Liver (tissue), 9 donors: ENCODE results near the gene PPP1R18. TPM values are rescaled to one million over a fixed set of nuclear protein-coding genes. Genes with fewer than 3 reads are reported as not detected.

ENCODE experiments used
- DNase-seq: peaks from one replicate; pipeline ENCODE4 v3.0.0-alpha.2; 2017; ENCODE audit warnings: low spot score
- H3K27ac ChIP-seq, 2 donors: one replicate each; pipeline ENCODE4 v1.7.0; 2013; ENCODE audit warnings: inconsistent platforms in 2 of 2, low read length in 2 of 2, control low read depth in 1 of 2, low read depth in 1 of 2, mild to moderate bottlenecking in 1 of 2
- H3K27me3 ChIP-seq, 4 donors: one replicate each; pipeline versions ENCODE4 v1.6.1 to v1.7.0; 2013; ENCODE audit warnings: low read length in 3 of 4, inconsistent platforms in 1 of 4, mild to moderate bottlenecking in 1 of 4, moderate library complexity in 1 of 4; ENCODE audit not compliant: control insufficient read depth in 4 of 4, insufficient read depth in 4 of 4
- H3K36me3 ChIP-seq, 4 donors: one replicate each; pipeline versions ENCODE4 v1.6.1 to v1.7.0; 2013; ENCODE audit warnings: low read length in 3 of 4, mild to moderate bottlenecking in 3 of 4, low read depth in 1 of 4, moderate library complexity in 1 of 4; ENCODE audit not compliant: control insufficient read depth in 4 of 4, insufficient read depth in 3 of 4
- H3K4me1 ChIP-seq, 4 donors: one replicate each; pipeline versions ENCODE4 v1.6.1 to v1.7.0; 2013; ENCODE audit warnings: low read length in 3 of 4, mild to moderate bottlenecking in 3 of 4, moderate library complexity in 1 of 4; ENCODE audit not compliant: control insufficient read depth in 4 of 4, insufficient read depth in 4 of 4
- H3K4me3 ChIP-seq, 3 donors: one replicate each; pipeline versions ENCODE4 v1.6.1 to v1.7.0; 2013; ENCODE audit warnings: low read length in 3 of 3, control low read depth in 1 of 3, low read depth in 1 of 3, mild to moderate bottlenecking in 1 of 3
- H3K9ac ChIP-seq, 2 donors: one replicate each; pipeline ENCODE4 v1.7.0; 2013; ENCODE audit warnings: low read length in 2 of 2, mild to moderate bottlenecking in 2 of 2, moderate library complexity in 2 of 2, control low read depth in 1 of 2, low read depth in 1 of 2
- H3K9me3 ChIP-seq, 4 donors: one replicate each; pipeline versions ENCODE4 v1.6.1 to v1.7.0; 2013; ENCODE audit warnings: low read length in 3 of 4; ENCODE audit not compliant: control insufficient read depth in 4 of 4
- ATF3 ChIP-seq: IDR thresholded peaks from 2 replicates; pipeline ENCODE4 v1.6.1; 2016; ENCODE audit warnings: antibody characterized with exemption
- CTCF ChIP-seq: fragments of 150-350 bp; IDR thresholded peaks from 2 replicates; pipeline ENCODE4 v1.5.1; 2017; ENCODE audit warnings: improper control_type of control experiment, low read depth, low read length; ENCODE audit not compliant: missing input control
- EGR1 ChIP-seq, 2 donors: IDR thresholded peaks; 2 replicates each; pipeline ENCODE4 v1.6.1; 2016 to 2018; ENCODE audit warnings: antibody characterized with exemption in 2 of 2, low read depth in 2 of 2
- FOXA1 ChIP-seq: IDR thresholded peaks from 2 replicates; pipeline ENCODE4 v1.6.1; 2016; ENCODE audit warnings: antibody characterized with exemption
- FOXA2 ChIP-seq: IDR thresholded peaks from 2 replicates; pipeline ENCODE4 v1.6.1; 2016; ENCODE audit warnings: antibody characterized with exemption
- GABPA ChIP-seq, 2 donors: IDR thresholded peaks in 1 of 2; conservative IDR thresholded peaks in 1 of 2; 2 replicates each; pipeline ENCODE4 v1.6.1; 2016; ENCODE audit warnings: antibody characterized with exemption in 2 of 2, mild to moderate bottlenecking in 1 of 2, moderate library complexity in 1 of 2
- HNF4A ChIP-seq, 2 donors: conservative IDR thresholded peaks; 2 replicates each; pipeline ENCODE4 v1.6.1; 2016; ENCODE audit warnings: antibody characterized with exemption in 2 of 2, mild to moderate bottlenecking in 2 of 2
- HNF4G ChIP-seq: IDR thresholded peaks from 2 replicates; pipeline ENCODE4 v1.6.1; 2016; ENCODE audit warnings: antibody characterized with exemption
- JUND ChIP-seq, 2 donors: IDR thresholded peaks; 2 replicates each; pipeline ENCODE4 v1.6.1; 2016; ENCODE audit warnings: antibody characterized with exemption in 2 of 2
- MAX ChIP-seq: IDR thresholded peaks from 2 replicates; pipeline ENCODE4 v1.6.1; 2016; ENCODE audit warnings: antibody characterized with exemption
- NR2F2 ChIP-seq: IDR thresholded peaks from 2 replicates; pipeline ENCODE4 v1.6.1; 2016; ENCODE audit warnings: antibody characterized with exemption
- RAD21 ChIP-seq, 2 donors: IDR thresholded peaks; 2 replicates each; pipeline ENCODE4 v1.6.1; 2016; ENCODE audit warnings: antibody characterized with exemption in 2 of 2, mild to moderate bottlenecking in 2 of 2
- REST ChIP-seq: IDR thresholded peaks from 2 replicates; pipeline ENCODE4 v1.6.1; 2016; ENCODE audit warnings: antibody characterized with exemption, mild to moderate bottlenecking
- TAF1 ChIP-seq: conservative IDR thresholded peaks from 2 replicates; pipeline ENCODE4 v1.6.1; 2016; ENCODE audit warnings: antibody characterized with exemption, mild to moderate bottlenecking
- ZBTB33 ChIP-seq: IDR thresholded peaks from 2 replicates; pipeline ENCODE4 v1.6.1; 2016; ENCODE audit warnings: antibody characterized with exemption
- WGBS: extraction: QIAGEN DNeasy Blood & Tissue Kit; methylation state at CpG from one replicate; pipeline ENCODE4 v1.1.7; 2013; 5-methylcytosine and 5-hydroxymethylcytosine counted together
- polyA plus RNA-seq, 2 donors: library from polyadenylated mRNA; stranded (reverse) in 1 of 2; unstranded in 1 of 2; fragments of 200-250 nt in 1 of 2; fragments of >200 nt in 1 of 2; fragmentation: Nextera tagmentation in 1 of 2; extraction: Ambion mirVana in 1 of 2; gene quantifications; one replicate each; pipeline versions ENCODE4 v1.2.1 to v1.2.3, GENCODE V29; 2013 to 2015
- total RNA-seq, 2 donors: library from RNA; depleted of rRNA; stranded (reverse); fragments of >200 nt; gene quantifications; one replicate each; pipeline ENCODE4 v1.2.3, GENCODE V29; 2014
- donor health status: healthy.
- donor health status: healthy.
- donor health status: healthy.
- donor health status: healthy.
- donor health status: healthy.

Gene PPP1R18
- total and polyA plus RNA-seq, 4 donors: 7.4 to 17.4 (median 11.5) TPM

GRCh38 chr6:30735668-30736314 lies 49.3 kb upstream of the PPP1R18 start:
- H3K27ac ChIP-seq: no peak overlapping the region
- H3K4me3 ChIP-seq: no peak overlapping the region
- peaks cover 8 to 59% (median 40%) of the 10 kb centered on the region in 4 donors for H3K36me3 ChIP-seq
- H3K27me3 ChIP-seq: no peaks in the 10 kb centered on the region
- H3K9me3 ChIP-seq: no peaks in the 10 kb centered on the region
- peaks cover 0 to 4% (median under 1%) of the 10 kb centered on the region in 4 donors for H3K4me1 ChIP-seq
- TF ChIP-seq GABPA (IDR thresholded peaks at IDR 0.05 in 1 of 2, conservative IDR thresholded peaks at IDR 0.05 in 1 of 2): no peak
- no peak for TF ChIP-seq MAX
- no peak for TF ChIP-seq JUND (IDR thresholded peaks at IDR 0.05)
- TF ChIP-seq RAD21 (IDR thresholded peaks at IDR 0.05): no peak
- no peak for TF ChIP-seq FOXA2
- TF ChIP-seq EGR1 (IDR thresholded peaks at IDR 0.05; ENCODE audit: low read depth in 2 of 2): no peak
- no peak for TF ChIP-seq FOXA1
- TF ChIP-seq ATF3: no peak
- TF ChIP-seq HNF4A (conservative IDR thresholded peaks at IDR 0.05): no peak
- no peak for TF ChIP-seq REST
- no peak for TF ChIP-seq TAF1
- no peak for TF ChIP-seq CTCF
- no peak for TF ChIP-seq ZBTB33
- no peak for TF ChIP-seq HNF4G
- TF ChIP-seq NR2F2: no peak
- no peak for DNase-seq
- H3K9ac ChIP-seq: no peak overlapping the region
- 88% methylated on average over 8 of the region's 8 CpGs for WGBS
